Left lung (tissue), 10 donors: ENCODE measurements around the gene ID3. TPM values are rescaled to one million over a fixed set of nuclear protein-coding genes. Genes with fewer than 3 reads are reported as not detected.
A peak's percentile ranks its signal among the peaks of the same experiment; 100 is the strongest.
"Not testable (repeated sequence)": the region's sequence is repeated elsewhere in the genome, so short reads cannot be mapped to it uniquely, and the experiment has no call there.

Experiments used
- ATAC-seq: fragments of 200-7000 bp; cut with Tn5 transposase; one replicate; pipeline ENCODE4 v1.9.1; 2020; ENCODE audit warnings: moderate library complexity
- DNase-seq, 4 donors: peaks; one replicate each; pipeline ENCODE4 v3.0.0-alpha.2; 2013 to 2020
- H3K27ac ChIP-seq, 2 donors: fragments of 200-600 bp; sonication (generic) in 1 of 2; one replicate each; pipeline versions ENCODE4 v1.5.0 to v1.8.0; 2020 to 2021
- H3K27me3 ChIP-seq, 2 donors: fragments of 200-600 bp; sonication (generic) in 1 of 2; one replicate each; pipeline versions ENCODE4 v1.5.0 to v1.8.0; 2020 to 2021
- H3K36me3 ChIP-seq, 2 donors: fragments of 200-600 bp; sonication (generic) in 1 of 2; one replicate each; pipeline versions ENCODE4 v1.5.0 to v1.8.0; 2020 to 2021
- H3K4me1 ChIP-seq, 2 donors: fragments of 200-600 bp; one replicate each; pipeline ENCODE4 v1.8.0; 2021
- H3K4me3 ChIP-seq, 2 donors: fragments of 200-600 bp; sonication (generic) in 1 of 2; one replicate each; pipeline versions ENCODE4 v1.5.0 to v1.8.0; 2020 to 2021; ENCODE audit warnings: mild to moderate bottlenecking in 1 of 2
- H3K9me3 ChIP-seq, 2 donors: fragments of 200-600 bp; sonication (generic) in 1 of 2; one replicate each; pipeline versions ENCODE4 v1.5.0 to v1.8.0; 2020 to 2021
- CTCF ChIP-seq, 2 donors: fragments of 200-600 bp; sonication (generic) in 1 of 2; IDR thresholded peaks; one replicate each; pipeline versions ENCODE4 v1.5.0 to v1.8.0; 2021; ENCODE audit warnings: antibody characterized with exemption in 2 of 2
- intact Hi-C, 2 donors: fragments of 100-400 bp; cut with DNase I; formaldehyde crosslinking; loops; one replicate each; pipeline versions ENCODE4 v1.11.2 to v1.14.2; 2022
- polyA plus RNA-seq, 6 donors: library from polyadenylated mRNA; unstranded; fragments of 120-200 nt; gene quantifications; one replicate each; pipeline ENCODE4 v1.2.1, GENCODE V29; 2013; ENCODE audit not compliant: insufficient read length in 6 of 6
- total RNA-seq, 2 donors: library from RNA; stranded (reverse); fragmentation: NEBNext Ultra II Directional; extraction: Animal tissue kit (Norgen Biotek cat#: 25700); gene quantifications; one replicate each; pipeline ENCODE4 v1.2.1, GENCODE V29; 2021
- donor health status: DM: no; HTN: yes; CAD: no.
- donor health status: DM: no; HTN: no; CAD: no.

Gene ID3
- total and polyA plus RNA-seq, 8 donors = 125 to 261 (median 179) TPM

- intact Hi-C loops = loop anchor here (2.0 to 10.0 kb wide), 2 partner anchors 91 to 93 kb away; no protein-coding TSS in a partner anchor
- TF ChIP-seq CTCF (IDR thresholded peaks at IDR 0.05) = no peak
- no peaks in the 10 kb centered on the region for H3K27me3 ChIP-seq
- no peak overlapping the region for H3K4me3 ChIP-seq
- DNase-seq (no peak), ATAC-seq (peak; percentile 22)
- no peaks in the 10 kb centered on the region for H3K36me3 ChIP-seq
- no peaks in the 10 kb centered on the region for H3K9me3 ChIP-seq
- H3K27ac ChIP-seq = no peak overlapping the region
- H3K4me1 ChIP-seq = peaks cover 20 to 33% of the 10 kb centered on the region in 2 donors
Measured at GRCh38 chr1:23543707-23544443, 15.4 kb downstream of the ID3 start.

GRCh38 chr1:23542940-23543339 is 16.4 kb downstream of the ID3 start:
- not testable (repeated sequence) for H3K36me3 ChIP-seq, H3K27ac ChIP-seq, H3K4me3 ChIP-seq, DNase-seq, ATAC-seq, H3K27me3 ChIP-seq, H3K9me3 ChIP-seq
- H3K4me1 ChIP-seq = peaks cover 13 to 24% of the 10 kb centered on the region in 2 donors
- intact Hi-C loops = loop anchor here in 1 of 2 donors (10.0 kb wide), 1 partner anchor 92 kb away; no protein-coding TSS in a partner anchor

GRCh38 chr1:23539698-23540266 is 19.5 kb downstream of the ID3 start:
- Histone ChIP-seq H3K36me3 (no peaks in the 10 kb centered on the region), H3K27me3 (no peaks in the 10 kb centered on the region), H3K4me3 (no peak overlapping the region), H3K9me3 (no peaks in the 10 kb centered on the region), H3K4me1 (peaks cover 5 to 28% of the 10 kb centered on the region in 2 donors), H3K27ac (no peak overlapping the region)
- ATAC-seq (peak; percentile 93), DNase-seq (peak in 3 of 4 donors; percentile 89 to 92 (median 89))
- peak; percentile 84 to 95 for TF ChIP-seq CTCF (IDR thresholded peaks at IDR 0.05)
- intact Hi-C loops = loop anchor here (5.0 to 10.0 kb wide), 2 partner anchors 42 to 95 kb away; no protein-coding TSS in a partner anchor

GRCh38 chr1:23537296-23537973 is 21.9 kb downstream of the ID3 start:
- Histone ChIP-seq H3K9me3 (no peaks in the 10 kb centered on the region), H3K27me3 (no peaks in the 10 kb centered on the region), H3K4me1 (peaks cover 0 to 47% of the 10 kb centered on the region in 2 donors), H3K27ac (peak overlapping the region in 1 of 2 donors; percentile 50), H3K36me3 (no peaks in the 10 kb centered on the region), H3K4me3 (no peak overlapping the region)
- no peak for DNase-seq
- ATAC-seq = no peak
- TF ChIP-seq CTCF (IDR thresholded peaks at IDR 0.05) = no peak
- intact Hi-C loops = loop anchor here in 1 of 2 donors (5.0 kb wide), 1 partner anchor 40 kb away; no protein-coding TSS in a partner anchor

- Histone ChIP-seq H3K4me3 (no peak overlapping the region), H3K4me1 (peaks cover 11 to 75% of the 10 kb centered on the region in 2 donors), H3K27ac (peak overlapping the region in 1 of 2 donors; percentile 91), H3K36me3 (no peaks in the 10 kb centered on the region), H3K9me3 (no peaks in the 10 kb centered on the region), H3K27me3 (peaks cover 0 to 8% of the 10 kb centered on the region in 2 donors)
- no peak for TF ChIP-seq CTCF (IDR thresholded peaks at IDR 0.05)
- DNase-seq = no peak
- intact Hi-C loops = no loop called here
- ATAC-seq = peak; percentile 15
Measured at GRCh38 chr1:23533246-23534023, 25.9 kb downstream of the ID3 start.
